GM21367 (cell line): Measurements from ENCODE around the gene CCDC73.
"Not testable (repeated sequence)": the region's sequence is repeated elsewhere in the genome, so short reads cannot be mapped to it uniquely, and the experiment has no call there.

ENCODE experiments used
- ATAC-seq: cut with Tn5 transposase; IDR thresholded peaks from one replicate; pipeline ENCODE4 v1.9.1; 2021; ENCODE audit not compliant: unreplicated experiment

CCDC73 gene

GRCh38 chr11:32794439-32794838 is at the start of gene CCDC73:
CCDC73 (minus strand) TSS chr11:32794662; CDS start chr11:32760243, 34,419 bp downstream.
- ATAC-seq: no peak

- ATAC-seq: no peak
Measured at GRCh38 chr11:32843544-32843943, 49.1 kb upstream of the CCDC73 start.

GRCh38 chr11:32840587-32840986 is 46.1 kb upstream of the CCDC73 start:
- ATAC-seq: no peak

GRCh38 chr11:32839308-32839707 is 44.8 kb upstream of the CCDC73 start:
- ATAC-seq: no peak

- no peak for ATAC-seq
Measured at GRCh38 chr11:32838505-32839274, 44.2 kb upstream of the CCDC73 start.

- ATAC-seq: no peak
Measured at GRCh38 chr11:32836946-32837345, 42.5 kb upstream of the CCDC73 start.

GRCh38 chr11:32833921-32834320 is 39.5 kb upstream of the CCDC73 start:
- ATAC-seq: no peak

GRCh38 chr11:32831221-32831620 is 36.8 kb upstream of the CCDC73 start:
- ATAC-seq: no peak

- no peak for ATAC-seq
Measured at GRCh38 chr11:32830796-32831195, 36.3 kb upstream of the CCDC73 start.

- no peak for ATAC-seq
Measured at GRCh38 chr11:32830413-32830738, 35.9 kb upstream of the CCDC73 start.

GRCh38 chr11:32829680-32830412 is 35.4 kb upstream of the CCDC73 start, which contains the start of gene PRRG4:
PRRG4 (plus strand) TSS chr11:32829927; CDS start chr11:32830530, 603 bp downstream.
- ATAC-seq: peak; percentile 67

GRCh38 chr11:32829157-32829679 is 34.8 kb upstream of the CCDC73 start:
- ATAC-seq: peak; percentile 29

GRCh38 chr11:32827276-32827675 is 32.8 kb upstream of the CCDC73 start:
- ATAC-seq: no peak

GRCh38 chr11:32826113-32826512 is 31.7 kb upstream of the CCDC73 start:
- no peak for ATAC-seq

- not testable (repeated sequence) for ATAC-seq
Measured at GRCh38 chr11:32823617-32824016, 29.2 kb upstream of the CCDC73 start.

- no peak for ATAC-seq
Measured at GRCh38 chr11:32821917-32822560, 27.6 kb upstream of the CCDC73 start.

GRCh38 chr11:32821517-32821916 is 27.1 kb upstream of the CCDC73 start:
- ATAC-seq: no peak

- ATAC-seq: no peak
Measured at GRCh38 chr11:32820497-32820896, 26.0 kb upstream of the CCDC73 start.

GRCh38 chr11:32819187-32819586 is 24.7 kb upstream of the CCDC73 start:
- ATAC-seq: no peak

GRCh38 chr11:32817852-32818183 is 23.4 kb upstream of the CCDC73 start:
- ATAC-seq: no peak

- no peak for ATAC-seq
Measured at GRCh38 chr11:32817181-32817851, 22.9 kb upstream of the CCDC73 start.
